Neural cell (in vitro differentiated cells): ENCODE data around the gene TMEM202. TPM values are rescaled to one million over a fixed set of nuclear protein-coding genes. Genes with fewer than 3 reads are reported as not detected.

Source experiments
- H2AFZ ChIP-seq: fragments of 200-600, 300-800 bp; sonication (generic), shearing (Covaris generic); 2 replicates; pipeline ENCODE4 v1.6.0; 2014; ENCODE audit warnings: low read depth, mild to moderate bottlenecking, antibody characterized with exemption, low read length, moderate library complexity
- H3F3A ChIP-seq: fragments of 200-600 bp; shearing (Covaris generic); 2 replicates; pipeline ENCODE4 v1.6.1; 2016; ENCODE audit warnings: mild to moderate bottlenecking, moderate library complexity, mixed read lengths, antibody characterized with exemption, low read length; ENCODE audit not compliant: insufficient read depth, poor library complexity, severe bottlenecking
- H3K27ac ChIP-seq: fragments of 200-600, 300-800 bp; sonication (generic), shearing (Covaris generic); 2 replicates; pipeline ENCODE4 v1.5.1; 2014; ENCODE audit warnings: mild to moderate bottlenecking, low read length, moderate library complexity
- H3K27me3 ChIP-seq: fragments of 300-800, 200-600 bp; sonication (generic), shearing (Covaris generic); 2 replicates; pipeline ENCODE4 v1.6.0; 2014; ENCODE audit warnings: mild to moderate bottlenecking, low read depth, low read length, moderate library complexity; ENCODE audit not compliant: insufficient read depth
- H3K36me3 ChIP-seq: fragments of 300-800, 200-600 bp; sonication (generic), shearing (Covaris generic); 2 replicates; pipeline ENCODE4 v1.5.1; 2014; ENCODE audit warnings: mild to moderate bottlenecking, antibody characterized with exemption, low read length, moderate library complexity; ENCODE audit not compliant: insufficient read depth
- H3K4me2 ChIP-seq: fragments of 300-800, 200-600 bp; sonication (generic), shearing (Covaris generic); 2 replicates; pipeline ENCODE4 v1.6.0; 2014; ENCODE audit warnings: mild to moderate bottlenecking, low read length
- H3K4me3 ChIP-seq: fragments of 300-800, 200-600 bp; sonication (generic), shearing (Covaris generic); 2 replicates; pipeline ENCODE4 v1.5.1; 2014; ENCODE audit warnings: mild to moderate bottlenecking, low read length, moderate library complexity
- H3K79me2 ChIP-seq: fragments of 200-600 bp; shearing (Covaris generic); replicated peaks from 2 replicates; pipeline ENCODE4 v1.6.0; 2014; ENCODE audit warnings: mild to moderate bottlenecking, low read length, moderate library complexity; ENCODE audit not compliant: insufficient read depth
- H3K9ac ChIP-seq: fragments of 300-800, 200-600 bp; sonication (generic), shearing (Covaris generic); 2 replicates; pipeline ENCODE4 v1.6.1; 2016; ENCODE audit warnings: mild to moderate bottlenecking, low read length, mixed read lengths
- H3K9me2 ChIP-seq: fragments of 200-600 bp; shearing (Covaris generic); 2 replicates; pipeline ENCODE4 v1.6.1; 2016; ENCODE audit warnings: mild to moderate bottlenecking, low read length, mixed read lengths; ENCODE audit not compliant: insufficient read depth
- H3K9me3 ChIP-seq: fragments of 200-600, 300-800 bp; sonication (generic), shearing (Covaris generic); 2 replicates; pipeline ENCODE4 v1.6.1; 2016; ENCODE audit warnings: mild to moderate bottlenecking, mixed run types, low read length, moderate library complexity, mixed read lengths
- H4K20me1 ChIP-seq: fragments of 200-600 bp; shearing (Covaris generic); 2 replicates; pipeline ENCODE4 v1.6.1; 2016; ENCODE audit warnings: mild to moderate bottlenecking, mixed run types; ENCODE audit not compliant: insufficient read depth
- EP300 ChIP-seq: fragments of 450-650 bp; conservative IDR thresholded peaks from 2 replicates; pipeline ENCODE4 v1.6.1; 2014; ENCODE audit warnings: antibody characterized with exemption, mild to moderate bottlenecking, moderate library complexity; ENCODE audit not compliant: poor library complexity, severe bottlenecking
- EZH2 ChIP-seq: fragments of 200-600, 300-800 bp; shearing (Covaris generic), sonication (generic); IDR thresholded peaks from 2 replicates; pipeline ENCODE4 v1.6.1; 2014; ENCODE audit warnings: antibody characterized with exemption, low read length, borderline replicate concordance, mild to moderate bottlenecking; ENCODE audit not compliant: insufficient read depth, poor library complexity, severe bottlenecking
- MXI1 ChIP-seq: fragments of 450-650 bp; conservative IDR thresholded peaks from 2 replicates; pipeline ENCODE4 v1.6.1; 2014; ENCODE audit warnings: antibody characterized with exemption, mild to moderate bottlenecking; ENCODE audit not compliant: poor library complexity, severe bottlenecking
- POLR2AphosphoS5 ChIP-seq: IDR thresholded peaks from 2 replicates; pipeline ENCODE4 v1.6.1; 2012
- RAD21 ChIP-seq: fragments of 450-650 bp; conservative IDR thresholded peaks from 2 replicates; pipeline ENCODE4 v1.6.1; 2014; ENCODE audit warnings: antibody characterized with exemption, mild to moderate bottlenecking, moderate library complexity
- SMC3 ChIP-seq: fragments of 450-650 bp; conservative IDR thresholded peaks from 2 replicates; pipeline ENCODE4 v1.6.1; 2014; ENCODE audit warnings: antibody characterized with exemption, mild to moderate bottlenecking, moderate library complexity; ENCODE audit not compliant: poor library complexity
- TAF1 ChIP-seq: IDR thresholded peaks from 2 replicates; pipeline ENCODE4 v1.6.1; 2012; ENCODE audit warnings: low read depth
- polyA plus RNA-seq: library from polyadenylated mRNA; depleted of rRNA; stranded (reverse); fragments of >200 nt; gene quantifications from 2 replicates; pipeline ENCODE4 v1.2.3, GENCODE V29; 2014
- TF ChIP-seq, protein P1 (sequence below): IDR thresholded peaks from 2 replicates; pipeline ENCODE4 v1.6.1; 2012; ENCODE audit warnings: borderline replicate concordance

The TMEM202 gene
- polyA plus RNA-seq, 1 donor from 2014 or later, result not detected

DNA sequence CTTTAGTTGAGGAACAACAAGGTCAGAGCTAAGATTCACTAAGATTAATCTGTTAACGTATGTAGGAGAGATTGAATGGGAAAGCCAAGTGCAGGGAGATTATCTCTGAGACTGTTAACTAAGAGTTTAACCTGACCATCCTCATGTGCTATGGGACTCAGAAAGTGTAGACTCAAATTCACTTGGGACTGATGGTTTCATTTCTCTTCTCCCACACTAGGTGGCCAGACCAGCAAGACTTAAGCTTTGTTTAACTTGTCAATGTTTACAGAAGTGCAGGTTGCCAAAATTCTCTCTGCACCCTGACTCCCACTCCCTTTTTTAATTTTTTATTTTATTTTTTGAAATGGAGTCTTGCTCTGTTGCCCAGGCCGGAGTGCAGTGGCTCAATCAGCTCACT is 16.0 kb upstream of the TMEM202 start:
- H3K79me2 ChIP-seq, result no peaks in the 10 kb centered on the region
- no peaks in the 10 kb centered on the region for H3K9me3 ChIP-seq
- TF ChIP-seq SMC3, result no peak
- TF ChIP-seq, protein P1, sequence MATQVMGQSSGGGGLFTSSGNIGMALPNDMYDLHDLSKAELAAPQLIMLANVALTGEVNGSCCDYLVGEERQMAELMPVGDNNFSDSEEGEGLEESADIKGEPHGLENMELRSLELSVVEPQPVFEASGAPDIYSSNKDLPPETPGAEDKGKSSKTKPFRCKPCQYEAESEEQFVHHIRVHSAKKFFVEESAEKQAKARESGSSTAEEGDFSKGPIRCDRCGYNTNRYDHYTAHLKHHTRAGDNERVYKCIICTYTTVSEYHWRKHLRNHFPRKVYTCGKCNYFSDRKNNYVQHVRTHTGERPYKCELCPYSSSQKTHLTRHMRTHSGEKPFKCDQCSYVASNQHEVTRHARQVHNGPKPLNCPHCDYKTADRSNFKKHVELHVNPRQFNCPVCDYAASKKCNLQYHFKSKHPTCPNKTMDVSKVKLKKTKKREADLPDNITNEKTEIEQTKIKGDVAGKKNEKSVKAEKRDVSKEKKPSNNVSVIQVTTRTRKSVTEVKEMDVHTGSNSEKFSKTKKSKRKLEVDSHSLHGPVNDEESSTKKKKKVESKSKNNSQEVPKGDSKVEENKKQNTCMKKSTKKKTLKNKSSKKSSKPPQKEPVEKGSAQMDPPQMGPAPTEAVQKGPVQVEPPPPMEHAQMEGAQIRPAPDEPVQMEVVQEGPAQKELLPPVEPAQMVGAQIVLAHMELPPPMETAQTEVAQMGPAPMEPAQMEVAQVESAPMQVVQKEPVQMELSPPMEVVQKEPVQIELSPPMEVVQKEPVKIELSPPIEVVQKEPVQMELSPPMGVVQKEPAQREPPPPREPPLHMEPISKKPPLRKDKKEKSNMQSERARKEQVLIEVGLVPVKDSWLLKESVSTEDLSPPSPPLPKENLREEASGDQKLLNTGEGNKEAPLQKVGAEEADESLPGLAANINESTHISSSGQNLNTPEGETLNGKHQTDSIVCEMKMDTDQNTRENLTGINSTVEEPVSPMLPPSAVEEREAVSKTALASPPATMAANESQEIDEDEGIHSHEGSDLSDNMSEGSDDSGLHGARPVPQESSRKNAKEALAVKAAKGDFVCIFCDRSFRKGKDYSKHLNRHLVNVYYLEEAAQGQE, result no peak
- TF ChIP-seq MXI1, result no peak
- TF ChIP-seq EP300, result no peak
- TF ChIP-seq EZH2, result no peak
- TF ChIP-seq POLR2AphosphoS5, result no peak
- H3F3A ChIP-seq, result no peaks in the 10 kb centered on the region
- H3K9me2 ChIP-seq, result no peaks in the 10 kb centered on the region
- no peak overlapping the region for H3K9ac ChIP-seq
- H3K4me2 ChIP-seq, result no peak overlapping the region
- no peaks in the 10 kb centered on the region for H4K20me1 ChIP-seq
- no peak overlapping the region for H3K27ac ChIP-seq
- no peaks in the 10 kb centered on the region for H3K36me3 ChIP-seq
- H3K4me3 ChIP-seq, result no peak overlapping the region
- peaks cover 18% of the 10 kb centered on the region for H3K27me3 ChIP-seq
- H2AFZ ChIP-seq, result no peak overlapping the region

DNA sequence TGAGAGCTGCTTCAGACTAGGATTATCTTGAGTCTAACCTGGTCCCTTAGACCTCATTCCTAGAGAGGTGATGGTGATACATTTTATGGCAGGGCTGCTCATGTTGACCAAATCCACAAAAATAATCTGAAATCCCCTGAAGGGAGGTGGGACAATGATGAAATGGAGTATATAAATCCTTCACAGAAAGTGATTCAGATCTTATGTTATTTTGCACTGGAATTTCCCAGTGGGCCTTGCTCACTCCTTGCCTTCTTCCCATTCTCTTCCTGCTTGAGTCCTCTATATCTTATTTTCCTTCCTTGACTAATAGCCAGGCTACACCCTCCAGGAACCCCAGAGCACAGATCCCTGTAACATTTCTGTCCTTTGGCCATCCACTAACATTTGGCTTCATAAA is 10.4 kb upstream of the TMEM202 start:
- Histone ChIP-seq H3K27ac (no peak overlapping the region), H3K4me3 (no peak overlapping the region), H3F3A (no peaks in the 10 kb centered on the region), H4K20me1 (no peaks in the 10 kb centered on the region), H3K9ac (no peak overlapping the region), H3K9me2 (no peaks in the 10 kb centered on the region), H3K36me3 (no peaks in the 10 kb centered on the region), H3K4me2 (no peak overlapping the region), H3K27me3 (peaks cover 22% of the 10 kb centered on the region), H3K9me3 (no peaks in the 10 kb centered on the region), H3K79me2 (no peaks in the 10 kb centered on the region), H2AFZ (no peak overlapping the region)
- TF ChIP-seq TAF1 (no peak), RAD21 (no peak), MXI1 (no peak), POLR2AphosphoS5 (no peak), EZH2 (no peak), SMC3 (no peak)
- TF ChIP-seq, protein P1, result no peak
